Upper lobe of left lung (tissue), 6 donors: ENCODE measurements around the gene PPDPF. TPM values are rescaled to one million over a fixed set of nuclear protein-coding genes. Genes with fewer than 3 reads are reported as not detected.

Experiments
- ATAC-seq, 2 donors: fragments of 200-7000 bp; cut with Tn5 transposase; one replicate each; pipeline ENCODE4 v1.9.1; 2022; ENCODE audit warnings: mild to moderate bottlenecking in 2 of 2, moderate library complexity in 2 of 2; ENCODE audit not compliant: low FRiP score in 2 of 2
- DNase-seq, 2 donors: peaks; one replicate each; pipeline ENCODE4 v3.0.0-alpha.2; 2019 to 2020
- H3K27ac ChIP-seq, 4 donors: fragments of 200-600 bp; sonication (generic); one replicate each; pipeline ENCODE4 v1.5.1; 2016 to 2019
- H3K27me3 ChIP-seq, 4 donors: fragments of 200-600 bp; sonication (generic); one replicate each; pipeline ENCODE4 v1.5.1; 2017 to 2019
- H3K36me3 ChIP-seq, 4 donors: fragments of 200-600 bp; sonication (generic); one replicate each; pipeline ENCODE4 v1.5.1; 2016 to 2019
- H3K4me1 ChIP-seq, 4 donors: fragments of 200-600 bp; sonication (generic); one replicate each; pipeline ENCODE4 v1.5.1; 2018 to 2019
- H3K4me3 ChIP-seq, 4 donors: fragments of 200-600 bp; sonication (generic); one replicate each; pipeline ENCODE4 v1.5.1; 2017 to 2019; ENCODE audit warnings: mild to moderate bottlenecking in 2 of 4, moderate library complexity in 1 of 4
- H3K9me3 ChIP-seq, 4 donors: fragments of 200-600 bp; sonication (generic); one replicate each; pipeline ENCODE4 v1.5.1; 2018 to 2019
- CTCF ChIP-seq, 6 experiments: fragments of 450-650 bp in 4 of 6; fragments of 200-600 bp in 2 of 6; sonication (generic) in 2 of 6; IDR thresholded peaks; one replicate each; pipeline ENCODE4 v1.5.1; 2016 to 2019; ENCODE audit warnings: antibody characterized with exemption in 6 of 6
- EP300 ChIP-seq, 4 donors: sonication (generic); formaldehyde crosslinking; IDR thresholded peaks; one replicate each; pipeline ENCODE4 v1.5.1; 2017; ENCODE audit warnings: antibody characterized with exemption in 4 of 4, control low read depth in 2 of 4
- POLR2A ChIP-seq, 4 donors: fragments of 450-650 bp; IDR thresholded peaks; one replicate each; pipeline ENCODE4 v1.5.1; 2016 to 2017; ENCODE audit warnings: antibody characterized with exemption in 4 of 4, mild to moderate bottlenecking in 2 of 4
- POLR2AphosphoS5 ChIP-seq, 2 donors: sonication (generic); formaldehyde crosslinking; IDR thresholded peaks; one replicate each; pipeline ENCODE4 v1.5.1; 2017; ENCODE audit warnings: antibody characterized with exemption in 2 of 2
- WGBS, 2 donors: methylation state at CpG; one replicate each; pipeline ENCODE4 v1.1.5; 2017 to 2018; 5-methylcytosine and 5-hydroxymethylcytosine counted together
- total RNA-seq, 6 donors: library from RNA; depleted of rRNA in 4 of 6; stranded (reverse); fragments of >200 nt in 4 of 6; gene quantifications; one replicate each; pipeline versions ENCODE4 v1.1.0 to v1.2.1, GENCODE V29; 2016 to 2021
- donor health status: DM: no; HTN: no; CAD: no; lungs with moderate emphysema.
- donor health status: DM: no; HTN: yes; CAD: no; lungs with severe emphysema.

PPDPF gene
- total RNA-seq, 6 donors from 2014 or later = 91.1 to 468 (median 416) TPM

- 74 to 75% methylated on average over 10 to 14 of the region's 14 CpGs for WGBS, 2 donors
- no peak for ATAC-seq
These were observed 10.2 kb downstream of the PPDPF start for GRCh38 chr20:63530788-63531160.

GRCh38 chr20:63531686-63532448, 11.3 kb downstream of the PPDPF start:
- no peak for TF ChIP-seq EP300 (IDR thresholded peaks at IDR 0.05)
- TF ChIP-seq POLR2A (IDR thresholded peaks at IDR 0.05) = no peak
- no peak for TF ChIP-seq POLR2AphosphoS5 (IDR thresholded peaks at IDR 0.05)
- TF ChIP-seq CTCF (IDR thresholded peaks at IDR 0.05) = no peak

More at GRCh38 chr20:63530788-63531160, 10.2 kb downstream of the PPDPF start:
- H3K36me3 ChIP-seq = no peaks in the 10 kb centered on the region
- no peaks in the 10 kb centered on the region for H3K9me3 ChIP-seq
- peaks cover 0 to 17% (median 7%) of the 10 kb centered on the region in 4 donors for H3K4me1 ChIP-seq
- no peak for TF ChIP-seq POLR2AphosphoS5 (IDR thresholded peaks at IDR 0.05)
- H3K27ac ChIP-seq = no peak overlapping the region
- no peaks in the 10 kb centered on the region for H3K27me3 ChIP-seq
- no peak for DNase-seq
- H3K4me3 ChIP-seq = no peak overlapping the region

GRCh38 chr20:63532449-63532971, 11.9 kb downstream of the PPDPF start:
- H3K4me3 ChIP-seq = no peak overlapping the region
- H3K27ac ChIP-seq = no peak overlapping the region
- no peak for ATAC-seq
- H3K9me3 ChIP-seq = no peaks in the 10 kb centered on the region
- peaks cover 13 to 29% (median 14%) of the 10 kb centered on the region in 4 donors for H3K4me1 ChIP-seq
- TF ChIP-seq POLR2AphosphoS5 (IDR thresholded peaks at IDR 0.05) = no peak
- no peak for TF ChIP-seq POLR2A (IDR thresholded peaks at IDR 0.05)
- TF ChIP-seq CTCF (IDR thresholded peaks at IDR 0.05) = no peak
- TF ChIP-seq EP300 (IDR thresholded peaks at IDR 0.05) = no peak
- WGBS, 2 donors = 82 to 85% methylated on average over 7 to 24 of the region's 24 CpGs
- no peaks in the 10 kb centered on the region for H3K36me3 ChIP-seq
- DNase-seq = peak; percentile 18 to 66
- no peaks in the 10 kb centered on the region for H3K27me3 ChIP-seq

More at GRCh38 chr20:63531686-63532448, 11.3 kb downstream of the PPDPF start:
- Histone ChIP-seq H3K27ac (no peak overlapping the region), H3K36me3 (no peaks in the 10 kb centered on the region), H3K27me3 (no peaks in the 10 kb centered on the region), H3K4me3 (no peak overlapping the region), H3K4me1 (peaks cover 7 to 23% (median 10%) of the 10 kb centered on the region in 4 donors), H3K9me3 (no peaks in the 10 kb centered on the region)
- ATAC-seq = no peak
- WGBS, 2 donors = 79 to 86% methylated on average over 27 of the region's 27 CpGs
- peak in 1 of 2 donors; percentile 17 for DNase-seq

- ATAC-seq = no peak
- no peaks in the 10 kb centered on the region for H3K36me3 ChIP-seq
- peaks cover 19 to 38% (median 23%) of the 10 kb centered on the region in 4 donors for H3K4me1 ChIP-seq
- no peak for TF ChIP-seq POLR2AphosphoS5 (IDR thresholded peaks at IDR 0.05)
- TF ChIP-seq CTCF (IDR thresholded peaks at IDR 0.05) = no peak
- TF ChIP-seq EP300 (IDR thresholded peaks at IDR 0.05) = no peak
- no peak for TF ChIP-seq POLR2A (IDR thresholded peaks at IDR 0.05)
- no peaks in the 10 kb centered on the region for H3K9me3 ChIP-seq
- no peak overlapping the region for H3K27ac ChIP-seq
- DNase-seq = peak in 1 of 2 donors; percentile 66
- H3K4me3 ChIP-seq = no peak overlapping the region
- WGBS, 2 donors = 80 to 91% methylated on average over 5 to 14 of the region's 14 CpGs
- no peaks in the 10 kb centered on the region for H3K27me3 ChIP-seq
These were observed 12.8 kb downstream of the PPDPF start for GRCh38 chr20:63533388-63533787.

GRCh38 chr20:63533871-63534393, 13.4 kb downstream of the PPDPF start:
- no peaks in the 10 kb centered on the region for H3K27me3 ChIP-seq
- H3K36me3 ChIP-seq = no peaks in the 10 kb centered on the region
- H3K27ac ChIP-seq = peak overlapping the region in 1 of 4 donors; percentile 4
- TF ChIP-seq POLR2AphosphoS5 (IDR thresholded peaks at IDR 0.05) (no peak), POLR2A (IDR thresholded peaks at IDR 0.05) (peak in 1 of 4 donors; percentile 37)
- no peak for ATAC-seq
- DNase-seq = peak; percentile 52 to 93
- no peaks in the 10 kb centered on the region for H3K9me3 ChIP-seq
- WGBS, 2 donors = 59 to 72% methylated on average over 8 to 17 of the region's 28 CpGs
- H3K4me1 ChIP-seq = peaks cover 20 to 43% (median 27%) of the 10 kb centered on the region in 4 donors
- H3K4me3 ChIP-seq = no peak overlapping the region
